ENCODE results near the gene NGLY1. TPM values are rescaled to one million over a fixed set of nuclear protein-coding genes. Genes with fewer than 3 reads are reported as not detected.

NGLY1 gene
- total and polyA plus RNA-seq, 9 of the 15 experiments (the other 6 are each of a cell fraction or from before 2014, with no cell fraction given), result 52.2 to 124 (median 87.6) TPM

DNA sequence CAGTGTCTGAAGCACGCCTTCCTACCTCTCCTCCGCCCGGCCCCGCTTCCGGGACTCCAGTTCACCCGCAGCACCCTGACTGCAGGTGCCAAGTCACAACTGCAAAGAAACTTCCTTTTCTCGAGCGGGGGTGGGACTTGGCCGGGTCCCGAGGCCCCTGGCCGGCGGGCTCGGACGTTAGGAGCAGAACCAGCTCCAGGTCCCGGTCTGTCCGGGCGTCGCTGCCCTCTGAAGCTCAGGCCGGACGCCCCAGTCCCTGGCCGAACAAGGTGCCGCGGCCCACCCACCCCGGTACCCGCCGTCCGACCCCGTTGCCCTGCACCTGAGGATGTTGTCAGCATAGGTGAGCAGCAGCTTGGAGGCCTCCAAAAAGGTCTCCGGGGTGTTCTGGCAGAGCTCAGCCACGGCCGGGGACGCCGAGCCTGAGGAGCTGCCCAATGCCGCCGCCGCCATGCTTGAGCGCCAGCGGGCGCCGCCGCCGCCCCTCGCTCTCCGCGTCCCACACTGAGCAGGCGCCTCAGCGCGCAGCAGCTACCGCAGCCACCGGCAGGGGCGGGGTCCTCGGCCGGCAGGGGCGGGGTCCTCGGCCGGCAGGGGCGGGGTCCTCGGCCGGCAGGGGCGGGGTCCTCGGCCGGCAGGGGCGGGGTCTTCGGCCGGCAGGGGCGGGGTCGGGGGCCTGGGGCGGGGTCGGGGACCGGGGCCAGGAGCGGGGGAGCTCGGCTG, at the start of gene NGLY1 (continued):
- TF ChIP-seq FOXA3 (CRISPR knock-in tag; conservative IDR thresholded peaks at IDR 0.05 in 1 of 2, IDR thresholded peaks at IDR 0.05 in 1 of 2), result 0 out of 4 replicates have a peak, but pooled peaks of 1 of the 2 experiments have one; percentile 19
- peak; percentile 90 for TF ChIP-seq TBP (optimal IDR thresholded peaks at IDR 0.05; ENCODE audit: low read depth, low read length)
- 0 out of 2 replicates have a peak, but pooled peaks have one; percentile 43 for TF ChIP-seq TARDBP (IDR thresholded peaks at IDR 0.05)
- peak; percentile 91 for TF ChIP-seq POLR2A (conservative IDR thresholded peaks at IDR 0.05)
- TF ChIP-seq, protein P1, sequence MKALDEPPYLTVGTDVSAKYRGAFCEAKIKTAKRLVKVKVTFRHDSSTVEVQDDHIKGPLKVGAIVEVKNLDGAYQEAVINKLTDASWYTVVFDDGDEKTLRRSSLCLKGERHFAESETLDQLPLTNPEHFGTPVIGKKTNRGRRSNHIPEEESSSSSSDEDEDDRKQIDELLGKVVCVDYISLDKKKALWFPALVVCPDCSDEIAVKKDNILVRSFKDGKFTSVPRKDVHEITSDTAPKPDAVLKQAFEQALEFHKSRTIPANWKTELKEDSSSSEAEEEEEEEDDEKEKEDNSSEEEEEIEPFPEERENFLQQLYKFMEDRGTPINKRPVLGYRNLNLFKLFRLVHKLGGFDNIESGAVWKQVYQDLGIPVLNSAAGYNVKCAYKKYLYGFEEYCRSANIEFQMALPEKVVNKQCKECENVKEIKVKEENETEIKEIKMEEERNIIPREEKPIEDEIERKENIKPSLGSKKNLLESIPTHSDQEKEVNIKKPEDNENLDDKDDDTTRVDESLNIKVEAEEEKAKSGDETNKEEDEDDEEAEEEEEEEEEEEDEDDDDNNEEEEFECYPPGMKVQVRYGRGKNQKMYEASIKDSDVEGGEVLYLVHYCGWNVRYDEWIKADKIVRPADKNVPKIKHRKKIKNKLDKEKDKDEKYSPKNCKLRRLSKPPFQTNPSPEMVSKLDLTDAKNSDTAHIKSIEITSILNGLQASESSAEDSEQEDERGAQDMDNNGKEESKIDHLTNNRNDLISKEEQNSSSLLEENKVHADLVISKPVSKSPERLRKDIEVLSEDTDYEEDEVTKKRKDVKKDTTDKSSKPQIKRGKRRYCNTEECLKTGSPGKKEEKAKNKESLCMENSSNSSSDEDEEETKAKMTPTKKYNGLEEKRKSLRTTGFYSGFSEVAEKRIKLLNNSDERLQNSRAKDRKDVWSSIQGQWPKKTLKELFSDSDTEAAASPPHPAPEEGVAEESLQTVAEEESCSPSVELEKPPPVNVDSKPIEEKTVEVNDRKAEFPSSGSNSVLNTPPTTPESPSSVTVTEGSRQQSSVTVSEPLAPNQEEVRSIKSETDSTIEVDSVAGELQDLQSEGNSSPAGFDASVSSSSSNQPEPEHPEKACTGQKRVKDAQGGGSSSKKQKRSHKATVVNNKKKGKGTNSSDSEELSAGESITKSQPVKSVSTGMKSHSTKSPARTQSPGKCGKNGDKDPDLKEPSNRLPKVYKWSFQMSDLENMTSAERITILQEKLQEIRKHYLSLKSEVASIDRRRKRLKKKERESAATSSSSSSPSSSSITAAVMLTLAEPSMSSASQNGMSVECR (CRISPR knock-in tag; IDR thresholded peaks at IDR 0.05), result peak; percentile 74
- no peak for TF ChIP-seq ZNF3 (CRISPR knock-in tag; IDR thresholded peaks at IDR 0.05)
- no peak for TF ChIP-seq MCM7 (IDR thresholded peaks at IDR 0.05)
- TF ChIP-seq, protein P2, sequence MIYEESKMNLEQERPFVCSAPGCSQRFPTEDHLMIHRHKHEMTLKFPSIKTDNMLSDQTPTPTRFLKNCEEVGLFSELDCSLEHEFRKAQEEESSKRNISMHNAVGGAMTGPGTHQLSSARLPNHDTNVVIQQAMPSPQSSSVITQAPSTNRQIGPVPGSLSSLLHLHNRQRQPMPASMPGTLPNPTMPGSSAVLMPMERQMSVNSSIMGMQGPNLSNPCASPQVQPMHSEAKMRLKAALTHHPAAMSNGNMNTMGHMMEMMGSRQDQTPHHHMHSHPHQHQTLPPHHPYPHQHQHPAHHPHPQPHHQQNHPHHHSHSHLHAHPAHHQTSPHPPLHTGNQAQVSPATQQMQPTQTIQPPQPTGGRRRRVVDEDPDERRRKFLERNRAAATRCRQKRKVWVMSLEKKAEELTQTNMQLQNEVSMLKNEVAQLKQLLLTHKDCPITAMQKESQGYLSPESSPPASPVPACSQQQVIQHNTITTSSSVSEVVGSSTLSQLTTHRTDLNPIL (CRISPR knock-in tag; IDR thresholded peaks at IDR 0.05), result no peak
- peak; percentile 53; the same call in 1 of the 2 replicates for TF ChIP-seq GABPB1 (CRISPR knock-in tag; IDR thresholded peaks at IDR 0.05)
- TF ChIP-seq ATF1 (CRISPR knock-in tag; IDR thresholded peaks at IDR 0.05), result no peak
- TF ChIP-seq ATF1 (tag; IDR thresholded peaks at IDR 0.05), result peak; percentile 38
- peak; percentile 2; the same call in 1 of the 2 replicates for TF ChIP-seq RNF2 (IDR thresholded peaks at IDR 0.05)
- TF ChIP-seq TAF9B (IDR thresholded peaks at IDR 0.05; ENCODE audit: partially characterized antibody), result peak; percentile 53
- 0 out of 2 replicates have a peak, but pooled peaks have one; percentile 72 for TF ChIP-seq ERF (CRISPR knock-in tag; IDR thresholded peaks at IDR 0.05)
- peak; percentile 45; the same call in 1 of the 2 replicates for TF ChIP-seq GTF2F1 (IDR thresholded peaks at IDR 0.05; ENCODE audit: low read depth, low read length)
- 0 out of 2 replicates have a peak, but pooled peaks have one; percentile 18 for TF ChIP-seq GTF2A2 (tag; IDR thresholded peaks at IDR 0.05)
- TF ChIP-seq, protein P3, sequence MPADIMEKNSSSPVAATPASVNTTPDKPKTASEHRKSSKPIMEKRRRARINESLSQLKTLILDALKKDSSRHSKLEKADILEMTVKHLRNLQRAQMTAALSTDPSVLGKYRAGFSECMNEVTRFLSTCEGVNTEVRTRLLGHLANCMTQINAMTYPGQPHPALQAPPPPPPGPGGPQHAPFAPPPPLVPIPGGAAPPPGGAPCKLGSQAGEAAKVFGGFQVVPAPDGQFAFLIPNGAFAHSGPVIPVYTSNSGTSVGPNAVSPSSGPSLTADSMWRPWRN (IDR thresholded peaks at IDR 0.05; ENCODE audit: low read depth), result 0 out of 2 replicates have a peak, but pooled peaks have one; percentile 33
- TF ChIP-seq, protein P4, sequence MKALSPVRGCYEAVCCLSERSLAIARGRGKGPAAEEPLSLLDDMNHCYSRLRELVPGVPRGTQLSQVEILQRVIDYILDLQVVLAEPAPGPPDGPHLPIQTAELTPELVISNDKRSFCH (CRISPR knock-in tag; IDR thresholded peaks at IDR 0.05), result no peak
- TF ChIP-seq, protein P4 (tag; IDR thresholded peaks at IDR 0.05), result 0 out of 2 replicates have a peak, but pooled peaks have one; percentile 40
- 0 out of 2 replicates have a peak, but pooled peaks have one; percentile 40 for TF ChIP-seq ZFPM2 (CRISPR knock-in tag; IDR thresholded peaks at IDR 0.05)
- TF ChIP-seq ETV1 (tag; conservative IDR thresholded peaks at IDR 0.05; ENCODE audit: low read depth), result peak; percentile 73
- TF ChIP-seq SUPT5H (IDR thresholded peaks at IDR 0.05), result peak; percentile 91
- TF ChIP-seq, protein P5, sequence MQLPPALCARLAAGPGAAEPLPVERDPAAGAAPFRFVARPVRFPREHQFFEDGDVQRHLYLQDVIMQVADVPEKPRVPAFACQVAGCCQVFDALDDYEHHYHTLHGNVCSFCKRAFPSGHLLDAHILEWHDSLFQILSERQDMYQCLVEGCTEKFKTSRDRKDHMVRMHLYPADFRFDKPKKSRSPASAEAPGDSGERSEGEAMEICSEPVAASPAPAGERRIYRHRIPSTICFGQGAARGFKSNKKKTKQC (CRISPR knock-in tag; IDR thresholded peaks at IDR 0.05), result peak; percentile 84
